PC-3 (cell line): Measurements from ENCODE around the gene PBRM1. TPM values are rescaled to one million over a fixed set of nuclear protein-coding genes. Genes with fewer than 3 reads are reported as not detected.

ENCODE experiments used
- ATAC-seq: fragments of 200-7000 bp; cut with Tn5 transposase; 2 replicates; pipeline ENCODE4 v1.9.1; 2020; ENCODE audit warnings: mild to moderate bottlenecking, moderate library complexity
- BruUV-seq: library from RNA; stranded (reverse); fragments of 400-500 nt; replicated peaks from 2 replicates; lab custom pipeline; 2021; lab: Mats Ljungman, UMichigan
- CTCF ChIA-PET: fragments of 300-600 bp; sonication (Branson Sonifier 250); formaldehyde crosslinking; loops from one replicate; lab custom pipeline; 2022; ENCODE audit warnings: antibody characterized with exemption; lab: Charles Lee
- POLR2A ChIA-PET: fragments of 300-600 bp; sonication (Branson Sonifier 250); formaldehyde crosslinking; loops from one replicate; lab custom pipeline; 2022; ENCODE audit warnings: antibody characterized with exemption; ENCODE audit not compliant: unreplicated experiment; lab: Charles Lee
- DNase-seq: peaks from one replicate; pipeline ENCODE4 v3.0.0-alpha.2; 2015
- H2AFZ ChIP-seq: fragments of 300-600 bp; sonication (generic); 2 replicates; pipeline ENCODE4 v1.6.0; 2016; ENCODE audit warnings: antibody characterized with exemption, low read length
- H3F3A ChIP-seq: fragments of 300-600 bp; sonication (generic); one replicate; pipeline ENCODE4 v1.6.0; 2017; ENCODE audit warnings: antibody characterized with exemption, low read length, control low read depth, mild to moderate bottlenecking; ENCODE audit not compliant: unreplicated experiment
- H3K27ac ChIP-seq: fragments of 300-600 bp; sonication (generic); 2 replicates; pipeline ENCODE4 v1.5.1; 2016; ENCODE audit warnings: mild to moderate bottlenecking, low read length
- H3K27me3 ChIP-seq: fragments of 300-600 bp; sonication (generic); 2 replicates; pipeline ENCODE4 v1.6.1; 2016; ENCODE audit warnings: low read length, mixed read lengths
- H3K36me3 ChIP-seq: fragments of 300-600 bp; sonication (generic); 2 replicates; pipeline ENCODE4 v1.6.1; 2016; ENCODE audit warnings: low read depth, mixed run types, low read length, mixed read lengths
- H3K4me1 ChIP-seq: fragments of 300-600 bp; sonication (generic); 2 replicates; pipeline ENCODE4 v1.5.1; 2016; ENCODE audit warnings: low read length; ENCODE audit not compliant: insufficient read depth
- H3K4me2 ChIP-seq: fragments of 300-600 bp; sonication (generic); 2 replicates; pipeline ENCODE4 v1.6.0; 2016; ENCODE audit warnings: low read length
- H3K4me3 ChIP-seq: fragments of 300-600 bp; sonication (generic); 2 replicates; pipeline ENCODE4 v1.5.1; 2016; ENCODE audit warnings: mild to moderate bottlenecking, low read length, mixed read lengths
- H3K79me2 ChIP-seq: fragments of 300-600 bp; sonication (generic); 2 replicates; pipeline ENCODE4 v1.6.1; 2017; ENCODE audit warnings: low read length, mixed read lengths
- H3K9ac ChIP-seq: fragments of 300-600 bp; sonication (generic); 2 replicates; pipeline ENCODE4 v1.6.0; 2016; ENCODE audit warnings: mild to moderate bottlenecking, low read length
- H3K9me2 ChIP-seq: fragments of 300-600 bp; sonication (generic); replicated peaks from 2 replicates; pipeline ENCODE4 v1.6.1; 2016; ENCODE audit warnings: mixed run types, low read length, mixed read lengths
- H3K9me3 ChIP-seq: fragments of 300-600 bp; sonication (generic); 2 replicates; pipeline ENCODE4 v1.6.1; 2016; ENCODE audit warnings: low read length, mixed read lengths
- H4K20me1 ChIP-seq: fragments of 300-600 bp; sonication (generic); 2 replicates; pipeline ENCODE4 v1.6.1; 2016; ENCODE audit warnings: low read length, mixed read lengths
- EZH2 ChIP-seq: fragments of 300-600 bp; sonication (generic); IDR thresholded peaks from one replicate; pipeline ENCODE4 v1.6.1; 2017; ENCODE audit warnings: antibody characterized with exemption, mild to moderate bottlenecking, low read length; ENCODE audit not compliant: unreplicated experiment
- EZH2phosphoT487 ChIP-seq: fragments of 300-600 bp; sonication (generic); IDR thresholded peaks from 2 replicates; pipeline ENCODE4 v1.6.1; 2018; ENCODE audit warnings: mild to moderate bottlenecking, antibody characterized with exemption, low read length, borderline replicate concordance
- intact Hi-C: fragments of 100-400 bp; cut with micrococcal nuclease; formaldehyde crosslinking; loops from 2 replicates; pipeline ENCODE4 v1.9.0; 2023
- total RNA-seq: library from RNA; depleted of rRNA; stranded (reverse); fragments of >200 nt; gene quantifications from 2 replicates; pipeline ENCODE4 v1.2.3, GENCODE V29; 2014
- TF ChIP-seq, protein P1 (sequence below): fragments of 300-600 bp; sonication (generic); conservative IDR thresholded peaks from 2 replicates; pipeline ENCODE4 v1.5.1; 2017; ENCODE audit warnings: antibody characterized with exemption, low read depth, mild to moderate bottlenecking, low read length

PBRM1 gene
- total RNA-seq, 1 experiment from 2014 or later = 59.7 TPM

GRCh38 chr3:52690560-52690959 lies 4.8 kb upstream of the PBRM1 start:
- DNase-seq = no peak
- Histone ChIP-seq H3K27me3 (no peaks in the 10 kb centered on the region), H3K27ac (no peak overlapping the region), H3K4me2 (no peak overlapping the region), H3K4me3 (no peak overlapping the region), H3K4me1 (peaks cover 28% of the 10 kb centered on the region), H4K20me1 (peaks cover 62% of the 10 kb centered on the region), H3K79me2 (peaks cover 67% of the 10 kb centered on the region), H3F3A (peaks cover 14% of the 10 kb centered on the region), H3K9me3 (no peaks in the 10 kb centered on the region), H3K9me2 (no peaks in the 10 kb centered on the region), H3K36me3 (peaks cover 86% of the 10 kb centered on the region), H3K9ac (no peak overlapping the region), H2AFZ (no peak overlapping the region)
- CTCF ChIA-PET = no interaction called here
- intact Hi-C loops = no loop called here
- ATAC-seq = no peak
- TF ChIP-seq, protein P1, sequence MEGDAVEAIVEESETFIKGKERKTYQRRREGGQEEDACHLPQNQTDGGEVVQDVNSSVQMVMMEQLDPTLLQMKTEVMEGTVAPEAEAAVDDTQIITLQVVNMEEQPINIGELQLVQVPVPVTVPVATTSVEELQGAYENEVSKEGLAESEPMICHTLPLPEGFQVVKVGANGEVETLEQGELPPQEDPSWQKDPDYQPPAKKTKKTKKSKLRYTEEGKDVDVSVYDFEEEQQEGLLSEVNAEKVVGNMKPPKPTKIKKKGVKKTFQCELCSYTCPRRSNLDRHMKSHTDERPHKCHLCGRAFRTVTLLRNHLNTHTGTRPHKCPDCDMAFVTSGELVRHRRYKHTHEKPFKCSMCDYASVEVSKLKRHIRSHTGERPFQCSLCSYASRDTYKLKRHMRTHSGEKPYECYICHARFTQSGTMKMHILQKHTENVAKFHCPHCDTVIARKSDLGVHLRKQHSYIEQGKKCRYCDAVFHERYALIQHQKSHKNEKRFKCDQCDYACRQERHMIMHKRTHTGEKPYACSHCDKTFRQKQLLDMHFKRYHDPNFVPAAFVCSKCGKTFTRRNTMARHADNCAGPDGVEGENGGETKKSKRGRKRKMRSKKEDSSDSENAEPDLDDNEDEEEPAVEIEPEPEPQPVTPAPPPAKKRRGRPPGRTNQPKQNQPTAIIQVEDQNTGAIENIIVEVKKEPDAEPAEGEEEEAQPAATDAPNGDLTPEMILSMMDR = no peak
- TF ChIP-seq EZH2 = no peak
- TF ChIP-seq EZH2phosphoT487 = no peak
- POLR2A ChIA-PET = interaction anchor here (0.7 kb wide), 1 partner anchor 55 kb away, joined by 3 read pairs; no protein-coding TSS in a partner anchor
- no TSS peak for BruUV-seq

- DNase-seq = no peak
- Histone ChIP-seq H3K4me3 (0 out of 2 replicates have a peak overlapping the region, but pooled peaks have one; percentile 87), H3K9me2 (no peaks in the 10 kb centered on the region), H3K4me2 (peak overlapping the region; percentile 95), H3K79me2 (peaks cover 75% of the 10 kb centered on the region), H3K27ac (no peak overlapping the region), H3K27me3 (no peaks in the 10 kb centered on the region), H3F3A (peaks cover 6% of the 10 kb centered on the region), H2AFZ (no peak overlapping the region), H3K36me3 (peaks cover 73% of the 10 kb centered on the region), H3K9me3 (no peaks in the 10 kb centered on the region), H4K20me1 (peaks cover 62% of the 10 kb centered on the region), H3K4me1 (peaks cover 33% of the 10 kb centered on the region), H3K9ac (no peak overlapping the region)
- intact Hi-C loops = loop anchor here (10.0 kb wide), 1 partner anchor 154 kb away; the partner anchor contains the start of genes NT5DC2 and UQCC5
- POLR2A ChIA-PET = interaction anchor here (0.5 kb wide), 1 partner anchor 231 kb away, joined by 3 read pairs; no protein-coding TSS in a partner anchor
- no peak for ATAC-seq
- CTCF ChIA-PET = no interaction called here
- BruUV-seq = no TSS peak
- no peak for TF ChIP-seq EZH2phosphoT487
- TF ChIP-seq, protein P1 = no peak
- no peak for TF ChIP-seq EZH2
Measured at GRCh38 chr3:52689151-52689550, 3.4 kb upstream of the PBRM1 start.

DNA sequence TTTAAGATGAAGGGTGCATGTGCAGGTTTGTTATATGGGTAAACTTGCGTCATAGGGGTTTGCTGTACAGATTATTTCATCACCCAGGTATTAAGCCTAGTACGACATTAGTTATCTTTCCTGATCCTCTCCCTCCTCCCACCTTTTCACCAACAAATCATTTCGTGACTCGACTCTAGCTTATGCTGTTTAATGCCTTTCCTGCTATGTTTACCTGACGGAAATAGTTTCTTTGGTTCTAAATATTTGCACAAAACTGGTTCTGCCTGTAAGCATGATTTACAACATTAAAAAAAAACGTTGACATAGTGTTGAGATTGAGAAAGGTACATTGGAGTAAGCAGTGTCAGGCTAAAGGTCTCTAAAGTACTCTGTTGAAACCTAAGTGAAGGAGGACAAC lies 2.6 kb upstream of the PBRM1 start:
- DNase-seq (peak; percentile 51), ATAC-seq (no peak)
- Histone ChIP-seq H3K4me2 (peak overlapping the region; percentile 95), H3F3A (peaks cover 3% of the 10 kb centered on the region), H3K9me2 (no peaks in the 10 kb centered on the region), H3K4me1 (peaks cover 38% of the 10 kb centered on the region), H3K79me2 (peaks cover 84% of the 10 kb centered on the region), H3K9ac (peak overlapping the region; percentile 99; the same call in 1 of the 2 replicates), H3K27ac (peak overlapping the region; percentile 18), H3K36me3 (peaks cover 65% of the 10 kb centered on the region), H4K20me1 (peaks cover 55% of the 10 kb centered on the region), H3K4me3 (peak overlapping the region; percentile 87), H3K9me3 (no peaks in the 10 kb centered on the region), H2AFZ (no peak overlapping the region), H3K27me3 (no peaks in the 10 kb centered on the region)
- ChIA-PET POLR2A (no interaction called here), CTCF (no interaction called here)
- TF ChIP-seq, protein P1 = no peak; the same call in 1 of the 2 replicates
- no peak for TF ChIP-seq EZH2
- no peak for TF ChIP-seq EZH2phosphoT487
- BruUV-seq = no TSS peak
- intact Hi-C loops = loop anchor here (10.0 kb wide), 1 partner anchor 153 kb away; the partner anchor contains the start of genes NT5DC2 and UQCC5
